Adrenal gland (tissue), 12 donors: ENCODE measurements around the gene DTD1. TPM values are rescaled to one million over a fixed set of nuclear protein-coding genes. Genes with fewer than 3 reads are reported as not detected.

Experiments used
- DNase-seq, 7 donors: peaks; one replicate each; pipeline ENCODE4 v3.0.0-alpha.2; 2019 to 2020
- H3K27ac ChIP-seq, 5 donors: fragments of 200-600 bp; sonication (generic) in 4 of 5; 1 replicate in 3 of 5; 2 replicates in 2 of 5; pipeline versions ENCODE4 v1.5.1 to v1.8.0; 2016 to 2020; ENCODE audit warnings: mild to moderate bottlenecking in 1 of 5
- H3K27me3 ChIP-seq: fragments of 200-600 bp; 2 replicates; pipeline ENCODE4 v1.8.0; 2021
- H3K36me3 ChIP-seq, 2 donors: fragments of 200-600 bp; replicated peaks in 1 of 2; 1 replicate in 1 of 2; 2 replicates in 1 of 2; pipeline versions ENCODE4 v1.5.1 to v1.8.0; 2018 to 2022
- H3K4me1 ChIP-seq, 2 donors: fragments of 200-600 bp; replicated peaks in 1 of 2; 1 replicate in 1 of 2; 2 replicates in 1 of 2; pipeline versions ENCODE4 v1.5.1 to v1.8.0; 2018 to 2021
- H3K4me3 ChIP-seq, 4 donors: fragments of 200-600 bp; sonication (generic) in 3 of 4; one replicate each; pipeline ENCODE4 v1.5.1; 2016 to 2018
- H3K9me3 ChIP-seq, 3 donors: fragments of 200-600 bp; sonication (generic) in 1 of 3; replicated peaks in 1 of 3; 1 replicate in 2 of 3; 2 replicates in 1 of 3; pipeline versions ENCODE4 v1.5.1 to v1.8.0; 2016 to 2021
- CTCF ChIP-seq, 6 experiments: fragments of 450-650 bp in 4 of 6; fragments of 200-600 bp in 2 of 6; sonication (generic) in 1 of 6; IDR thresholded peaks; 1 replicate in 5 of 6; 2 replicates in 1 of 6; pipeline versions ENCODE4 v1.5.1 to v1.8.0; 2016 to 2021; ENCODE audit warnings: antibody characterized with exemption in 6 of 6, mild to moderate bottlenecking in 2 of 6, moderate library complexity in 1 of 6
- POLR2A ChIP-seq, 2 donors: fragments of 450-650 bp; IDR thresholded peaks; one replicate each; pipeline ENCODE4 v1.6.1; 2017; ENCODE audit warnings: antibody characterized with exemption in 2 of 2, mild to moderate bottlenecking in 2 of 2, moderate library complexity in 1 of 2
- WGBS, 4 donors: extraction: QIAGEN DNeasy Blood & Tissue Kit in 2 of 4; methylation state at CpG; one replicate each; pipeline versions ENCODE4 v1.1.5 to v1.1.7; 2013 to 2017; 5-methylcytosine and 5-hydroxymethylcytosine counted together
- intact Hi-C, 2 donors: fragments of 100-400 bp; cut with DNase I; formaldehyde crosslinking; loops; one replicate each; pipeline versions ENCODE4 v1.14.1 to v1.15.0; 2022 to 2023
- polyA plus RNA-seq, 3 donors: library from polyadenylated mRNA; stranded (reverse); fragments of 200-250 nt in 2 of 3; fragments of 350-450 nt in 1 of 3; fragmentation: Illumina TruSeq in 1 of 3; extraction: RNeasy Lipid Tissue Mini Kit (QIAGEN cat#74804) in 1 of 3; gene quantifications; one replicate each; pipeline ENCODE4 v1.2.3, GENCODE V29; 2013 to 2014
- total RNA-seq, 9 donors: library from RNA; depleted of rRNA in 4 of 9; stranded (reverse); fragments of >200 nt in 4 of 9; fragments of 120-200 nt in 1 of 9; fragmentation: NEBNext Ultra II Directional in 1 of 9; extraction: Animal tissue kit (Norgen Biotek cat#: 25700) in 1 of 9; gene quantifications; one replicate each; pipeline versions ENCODE4 v1.1.0 to v1.2.4, GENCODE V29; 2013 to 2023
- donor health status: healthy with polysubstance abuse.
- donor health status: Bipolar disorder and iron deficiency.
- donor health status: DM: yes; HTN: yes; CAD: no.
- donor health status: DM: no; HTN: no; CAD: no.
- donor health status: DM: no; HTN: no; CAD: no.
- donor health status: DM: yes; HTN: yes; CAD: no.

The DTD1 gene
- total and polyA plus RNA-seq, 12 donors: 9.5 to 38.9 (median 32.9) TPM

GRCh38 chr20:18669241-18670019 lies 81.6 kb downstream of the DTD1 start:
- TF ChIP-seq CTCF (IDR thresholded peaks at IDR 0.05): no peak
- TF ChIP-seq POLR2A (IDR thresholded peaks at IDR 0.05): no peak
- no peaks in the 10 kb centered on the region for H3K27me3 ChIP-seq
- H3K4me3 ChIP-seq: no peak overlapping the region
- 93 to 94% (median 93%) methylated on average over 15 of the region's 15 CpGs for WGBS, 4 donors
- DNase-seq: no peak
- no peak overlapping the region for H3K27ac ChIP-seq
- no peaks in the 10 kb centered on the region for H3K36me3 ChIP-seq
- no peaks in the 10 kb centered on the region for H3K9me3 ChIP-seq
- H3K4me1 ChIP-seq: no peaks in the 10 kb centered on the region
- intact Hi-C loops: no loop called here

- intact Hi-C loops: no loop called here
- no peak for DNase-seq
- Histone ChIP-seq H3K4me3 (no peak overlapping the region), H3K27me3 (no peaks in the 10 kb centered on the region), H3K36me3 (no peaks in the 10 kb centered on the region), H3K9me3 (no peaks in the 10 kb centered on the region), H3K27ac (no peak overlapping the region), H3K4me1 (no peaks in the 10 kb centered on the region)
- 75 to 84% (median 78%) methylated on average over 3 of the region's 3 CpGs for WGBS, 4 donors
- TF ChIP-seq POLR2A (IDR thresholded peaks at IDR 0.05) (no peak), CTCF (IDR thresholded peaks at IDR 0.05) (no peak)
Observed at GRCh38 chr20:18671203-18671710, 83.4 kb downstream of the DTD1 start.

GRCh38 chr20:18672834-18673233 lies 85.0 kb downstream of the DTD1 start:
- H3K4me3 ChIP-seq: no peak overlapping the region
- 87 to 96% (median 94%) methylated on average over 9 of the region's 9 CpGs for WGBS, 4 donors
- no peak for DNase-seq
- no peaks in the 10 kb centered on the region for H3K36me3 ChIP-seq
- H3K27ac ChIP-seq: no peak overlapping the region
- intact Hi-C loops: no loop called here
- no peak for TF ChIP-seq CTCF (IDR thresholded peaks at IDR 0.05)
- TF ChIP-seq POLR2A (IDR thresholded peaks at IDR 0.05): no peak
- no peaks in the 10 kb centered on the region for H3K27me3 ChIP-seq
- no peaks in the 10 kb centered on the region for H3K9me3 ChIP-seq
- H3K4me1 ChIP-seq: no peaks in the 10 kb centered on the region

GRCh38 chr20:18676396-18676795 lies 88.5 kb downstream of the DTD1 start:
- TF ChIP-seq CTCF (IDR thresholded peaks at IDR 0.05) (no peak), POLR2A (IDR thresholded peaks at IDR 0.05) (no peak)
- no peak overlapping the region for H3K4me3 ChIP-seq
- no peaks in the 10 kb centered on the region for H3K36me3 ChIP-seq
- H3K9me3 ChIP-seq: no peaks in the 10 kb centered on the region
- H3K27me3 ChIP-seq: no peaks in the 10 kb centered on the region
- no peak for DNase-seq
- H3K4me1 ChIP-seq: no peaks in the 10 kb centered on the region
- WGBS, 4 donors: 86 to 92% (median 89%) methylated on average over 7 of the region's 7 CpGs
- intact Hi-C loops: no loop called here
- H3K27ac ChIP-seq: no peak overlapping the region
